HFF-Myc (cell line): Measurements from ENCODE around the gene SPEG.
A peak's percentile ranks its signal among the peaks of the same experiment; 100 is the strongest.

ENCODE experiments used
- DNase-seq: peaks from one replicate; pipeline ENCODE4 v3.0.0-alpha.2; 2011; ENCODE audit warnings: low read depth; ENCODE audit errors: extremely low read depth
- H3K4me3 ChIP-seq: replicated peaks from 2 replicates; pipeline ENCODE4 v1.5.1; 2011; ENCODE audit warnings: low read depth, mild to moderate bottlenecking, control low read depth, low read length
- TF ChIP-seq, protein P1 (sequence below): IDR thresholded peaks from 2 replicates; pipeline ENCODE4 v1.5.1; 2012; ENCODE audit warnings: mild to moderate bottlenecking, low read depth, low read length, control low read depth; ENCODE audit errors: missing control alignments

SPEG gene

DNA sequence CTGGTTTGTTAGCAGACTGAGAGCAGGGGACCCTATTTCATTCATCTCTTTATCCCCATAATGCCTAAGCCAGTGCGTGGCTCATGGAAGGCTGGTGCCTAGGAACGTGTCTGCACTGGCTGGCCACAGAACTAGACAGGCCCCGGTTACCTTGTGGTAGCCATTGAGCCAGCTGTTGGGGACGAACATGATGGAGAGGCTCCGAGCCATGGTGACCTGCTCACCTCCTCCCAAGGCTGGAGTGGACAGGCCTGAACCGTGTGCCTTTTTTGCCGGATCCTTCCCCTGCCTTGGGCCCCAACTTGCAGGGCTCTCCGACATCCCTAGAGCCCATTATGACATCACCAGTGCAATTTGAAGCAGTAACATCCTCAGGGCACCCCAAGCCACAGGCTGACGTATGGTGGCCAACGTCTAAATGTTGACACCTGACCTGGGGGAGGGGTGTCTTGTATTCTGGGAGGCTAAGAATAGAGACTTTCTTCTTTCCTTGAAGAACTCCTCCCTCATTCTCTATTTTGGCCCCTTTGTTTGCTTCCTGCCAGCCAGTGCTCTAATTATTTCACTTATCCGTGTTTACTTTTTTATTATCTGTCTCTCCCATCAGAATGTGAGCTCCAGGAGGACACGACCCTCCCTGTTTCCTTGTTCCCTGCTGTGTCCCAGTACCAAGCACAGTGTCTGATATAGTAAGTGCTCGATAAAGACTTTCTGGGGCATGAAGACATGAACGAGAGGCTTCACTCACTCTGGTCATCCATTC, 34.7 kb upstream of the SPEG start:
- no peak for DNase-seq
- TF ChIP-seq, protein P1, sequence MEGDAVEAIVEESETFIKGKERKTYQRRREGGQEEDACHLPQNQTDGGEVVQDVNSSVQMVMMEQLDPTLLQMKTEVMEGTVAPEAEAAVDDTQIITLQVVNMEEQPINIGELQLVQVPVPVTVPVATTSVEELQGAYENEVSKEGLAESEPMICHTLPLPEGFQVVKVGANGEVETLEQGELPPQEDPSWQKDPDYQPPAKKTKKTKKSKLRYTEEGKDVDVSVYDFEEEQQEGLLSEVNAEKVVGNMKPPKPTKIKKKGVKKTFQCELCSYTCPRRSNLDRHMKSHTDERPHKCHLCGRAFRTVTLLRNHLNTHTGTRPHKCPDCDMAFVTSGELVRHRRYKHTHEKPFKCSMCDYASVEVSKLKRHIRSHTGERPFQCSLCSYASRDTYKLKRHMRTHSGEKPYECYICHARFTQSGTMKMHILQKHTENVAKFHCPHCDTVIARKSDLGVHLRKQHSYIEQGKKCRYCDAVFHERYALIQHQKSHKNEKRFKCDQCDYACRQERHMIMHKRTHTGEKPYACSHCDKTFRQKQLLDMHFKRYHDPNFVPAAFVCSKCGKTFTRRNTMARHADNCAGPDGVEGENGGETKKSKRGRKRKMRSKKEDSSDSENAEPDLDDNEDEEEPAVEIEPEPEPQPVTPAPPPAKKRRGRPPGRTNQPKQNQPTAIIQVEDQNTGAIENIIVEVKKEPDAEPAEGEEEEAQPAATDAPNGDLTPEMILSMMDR = no peak

GRCh38 chr2:219400562-219400961, 34.1 kb upstream of the SPEG start:
- TF ChIP-seq, protein P1 = no peak
- DNase-seq = no peak
- no peak overlapping the region for H3K4me3 ChIP-seq

More for the DNA sequence above, 34.7 kb upstream of the SPEG start:
- H3K4me3 ChIP-seq = no peak overlapping the region

DNA sequence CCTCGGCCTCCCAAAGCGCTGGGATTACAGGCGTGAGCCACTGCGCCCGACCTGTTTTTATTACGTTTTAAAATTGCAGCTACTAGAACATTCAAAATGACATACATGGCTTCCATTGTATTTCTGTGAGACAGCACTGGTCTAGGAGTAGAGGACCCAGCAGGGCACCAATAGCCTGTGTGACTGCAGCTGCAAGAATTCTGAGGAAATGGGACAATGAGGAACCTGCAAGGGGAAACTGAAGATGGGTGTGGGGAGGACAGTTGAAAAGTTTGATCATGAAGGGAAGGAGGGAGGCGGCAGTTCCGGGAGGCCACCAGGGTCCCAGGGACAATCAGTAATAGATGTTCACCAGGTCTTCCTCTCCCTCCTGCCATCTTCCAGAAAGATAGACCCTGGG, 33.0 kb upstream of the SPEG start:
- TF ChIP-seq, protein P1 = no peak
- no peak for DNase-seq
- no peak overlapping the region for H3K4me3 ChIP-seq

DNA sequence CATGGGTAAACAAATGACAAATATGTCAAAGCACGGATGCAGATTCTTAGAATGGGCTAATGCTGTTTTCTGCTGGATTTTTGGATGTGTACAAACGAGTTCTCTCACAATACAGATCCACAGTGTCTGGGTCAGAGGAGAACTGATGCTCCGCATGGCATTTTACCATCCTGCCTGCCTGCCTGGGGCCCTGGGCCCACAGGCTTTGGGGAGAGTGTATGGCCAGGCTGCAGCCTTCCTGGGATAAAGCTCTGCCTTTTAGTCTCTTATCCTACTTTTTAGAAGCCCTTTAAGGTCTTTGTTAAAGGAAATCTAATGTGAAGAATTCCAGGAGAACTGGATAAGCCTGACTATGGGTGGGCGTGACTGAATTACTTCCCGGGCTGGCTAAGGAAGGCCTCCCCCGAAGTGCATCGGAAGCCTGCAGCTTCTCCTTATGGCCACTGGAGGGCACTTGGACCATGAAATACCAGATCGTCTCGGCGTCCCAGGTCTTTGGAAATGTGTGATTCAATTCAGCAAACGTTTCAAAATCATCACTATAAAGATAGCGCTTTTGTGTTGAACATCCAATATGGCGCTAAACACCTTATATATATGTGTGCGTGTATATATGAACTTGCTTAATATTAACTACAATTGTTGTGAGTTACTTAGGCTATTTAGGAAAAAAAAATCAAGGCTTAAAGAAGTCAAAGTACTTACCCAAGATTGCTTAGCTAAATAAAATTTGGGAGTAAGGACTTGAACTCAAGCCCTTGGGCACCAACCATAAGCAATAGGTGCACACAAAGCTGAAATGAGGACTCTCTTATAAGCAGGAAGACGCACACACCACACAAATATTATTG, 31.8 kb upstream of the SPEG start:
- TF ChIP-seq, protein P1 = peak; percentile 91
- DNase-seq = peak; percentile 65

DNA sequence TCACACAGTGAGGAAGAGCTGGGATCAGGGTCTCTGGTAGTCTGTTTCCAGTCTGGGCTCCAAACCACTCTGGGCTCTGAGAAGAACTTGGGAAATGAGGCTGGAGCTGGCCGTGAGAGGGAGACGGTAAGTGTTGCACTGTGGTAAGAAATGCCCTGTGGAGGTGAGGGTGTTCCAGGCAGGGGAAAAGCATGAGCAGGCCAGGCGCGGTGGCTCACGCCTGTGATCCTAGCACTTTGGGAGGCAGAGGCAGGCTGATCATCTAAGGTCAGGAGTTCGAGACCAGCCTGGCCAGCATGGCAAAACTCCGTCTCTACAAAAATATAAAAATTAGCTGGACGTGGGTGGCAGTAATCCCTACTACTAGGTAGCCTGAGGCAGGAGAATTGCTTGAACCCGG, 30.8 kb upstream of the SPEG start:
- H3K4me3 ChIP-seq = no peak overlapping the region
- TF ChIP-seq, protein P1 = no peak
- DNase-seq = no peak

More for the DNA sequence above, 31.8 kb upstream of the SPEG start:
- no peak overlapping the region for H3K4me3 ChIP-seq

DNA sequence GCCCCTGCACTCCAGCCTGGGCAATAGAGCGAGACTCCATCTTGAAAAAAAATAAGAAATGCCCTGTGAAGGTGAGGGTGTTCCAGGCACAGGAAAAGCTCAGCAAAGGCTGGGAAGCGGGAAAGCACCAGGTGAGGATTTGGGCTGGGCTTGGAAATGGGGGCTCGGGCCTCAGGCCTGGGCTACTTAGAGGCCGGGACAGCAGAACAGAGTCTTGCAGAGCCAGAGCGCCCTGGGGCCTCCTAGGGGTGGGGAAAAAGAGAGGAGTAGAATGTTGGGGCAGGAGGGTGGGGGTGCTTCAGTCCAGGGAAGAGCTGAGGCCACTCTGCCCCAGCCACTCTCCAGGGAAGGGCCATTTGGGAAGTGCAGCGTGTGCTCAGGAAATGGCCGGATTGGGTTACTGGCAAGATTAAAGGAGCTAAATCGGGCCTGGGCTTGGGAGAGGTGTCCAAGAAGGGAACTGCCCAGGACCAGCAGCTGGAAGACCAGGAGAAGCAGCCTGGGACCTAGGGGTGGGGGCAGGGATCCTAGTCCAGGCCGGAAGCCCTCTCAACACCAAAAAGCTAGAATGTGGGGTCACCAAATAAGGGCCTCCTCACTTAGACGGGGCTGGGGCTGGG, 30.2 kb upstream of the SPEG start:
- H3K4me3 ChIP-seq = no peak overlapping the region
- no peak for DNase-seq
- TF ChIP-seq, protein P1 = no peak
